ENCODE data around the gene GSK3A.

- TF ChIP-seq CTCF (conservative IDR thresholded peaks at IDR 0.05; ENCODE audit: low read depth, low read length) (no peak), EZH2 (IDR thresholded peaks at IDR 0.05; ENCODE audit: borderline replicate concordance, low read depth, low read length, poor library complexity, severe bottlenecking) (no peak)
Observed at GRCh38 chr19:42281146-42281826, 38.9 kb upstream of the GSK3A start.
